HepG2 (cell line): ENCODE measurements around the gene GATA5. TPM values are rescaled to one million over a fixed set of nuclear protein-coding genes. Genes with fewer than 3 reads are reported as not detected.

Experiments
- CHD2 ChIP-seq: IDR thresholded peaks from 2 replicates; pipeline ENCODE4 v1.6.1; 2011; ENCODE audit warnings: low read depth, low read length, improper control_type of control experiment
- GABPB1 ChIP-seq: IDR thresholded peaks from 2 replicates; pipeline ENCODE4 v1.6.1; 2016; ENCODE audit warnings: mild to moderate bottlenecking, missing genetic modification reagents, moderate library complexity, missing compliant biosample characterization
- MAZ ChIP-seq, 2 experiments: sonication (generic) in 1 of 2; formaldehyde crosslinking in 1 of 2; IDR thresholded peaks; 2 replicates each; pipeline versions ENCODE4 v1.5.0 to v1.6.1; 2012 to 2020; ENCODE audit warnings: low read depth in 2 of 2, mild to moderate bottlenecking in 2 of 2, borderline replicate concordance in 1 of 2, improper control_type of control experiment in 1 of 2, low read length in 1 of 2, missing genetic modification reagents in 1 of 2, moderate library complexity in 1 of 2
- RERE ChIP-seq: IDR thresholded peaks from 2 replicates; pipeline ENCODE4 v1.6.1; 2016; ENCODE audit warnings: low read depth, missing genetic modification reagents, missing compliant biosample characterization
- RFXAP ChIP-seq: sonication (generic); formaldehyde crosslinking; IDR thresholded peaks from 2 replicates; pipeline ENCODE4 v1.4.0; 2020; ENCODE audit warnings: missing genetic modification reagents, borderline replicate concordance
- SMAD1 ChIP-seq: sonication (generic); formaldehyde crosslinking; IDR thresholded peaks from 2 replicates; pipeline ENCODE4 v1.4.0; 2020; ENCODE audit warnings: missing genetic modification reagents, low read depth, mild to moderate bottlenecking, borderline replicate concordance
- SP4 ChIP-seq: sonication (generic); formaldehyde crosslinking; IDR thresholded peaks from 2 replicates; pipeline ENCODE4 v1.8.1; 2023; ENCODE audit warnings: mild to moderate bottlenecking, missing genetic modification reagents
- TRAFD1 ChIP-seq: sonication (generic); formaldehyde crosslinking; IDR thresholded peaks from 2 replicates; pipeline ENCODE4 v1.5.1; 2020; ENCODE audit warnings: missing genetic modification reagents, mild to moderate bottlenecking, borderline replicate concordance
- ZBTB3 ChIP-seq: sonication (generic); formaldehyde crosslinking; IDR thresholded peaks from 2 replicates; pipeline ENCODE4 v1.4.0; 2020; ENCODE audit warnings: low read depth, mild to moderate bottlenecking, moderate library complexity, missing genetic modification reagents, borderline replicate concordance
- ZC3H13 ChIP-seq: sonication (generic); formaldehyde crosslinking; IDR thresholded peaks from 2 replicates; pipeline ENCODE4 v1.8.1; 2023; ENCODE audit warnings: mild to moderate bottlenecking, missing genetic modification reagents, moderate library complexity
- ZNF329 ChIP-seq: sonication (generic); formaldehyde crosslinking; IDR thresholded peaks from 2 replicates; pipeline ENCODE4 v1.9.0; 2021; ENCODE audit warnings: low read depth, mild to moderate bottlenecking, missing genetic modification reagents
- ZNF407 ChIP-seq: sonication (generic); formaldehyde crosslinking; IDR thresholded peaks from one replicate; pipeline ENCODE4 v1.5.1; 2020; ENCODE audit warnings: mild to moderate bottlenecking, missing genetic modification reagents; ENCODE audit errors: not compliant biosample characterization
- polyA plus RNA-seq, 8 experiments: library from polyadenylated mRNA; depleted of rRNA in 3 of 8; stranded (reverse) in 7 of 8; unstranded in 1 of 8; fragments of >200 nt; fragmentation: Illumina TruSeq in 4 of 8; extraction: Trizol in 4 of 8; gene quantifications; 2 replicates each; pipeline versions ENCODE4 v1.2.1 to v1.2.3, GENCODE V29; 2011 to 2016; ENCODE audit warnings: low read depth in 4 of 8, missing spikeins in 1 of 8, mixed read lengths in 1 of 8; ENCODE audit not compliant: insufficient read depth in 1 of 8
- total RNA-seq, 5 experiments: library from RNA; depleted of rRNA; stranded (reverse); fragments of >200 nt; fragmentation: Illumina TruSeq; extraction: Trizol; gene quantifications; 2 replicates each; pipeline ENCODE4 v1.2.3, GENCODE V29; 2016; ENCODE audit warnings: low read depth in 1 of 5

Gene GATA5
- total and polyA plus RNA-seq, 2 of the 13 experiments (the other 11 are each of a cell fraction or from before 2014, with no cell fraction given), result 0.12 to 0.20 TPM

- TF ChIP-seq ZNF407 (CRISPR knock-in tag), result peak; percentile 63
- no peak for TF ChIP-seq ZNF329 (CRISPR knock-in tag)
- peak; percentile 77; the same call in 1 of the 2 replicates for TF ChIP-seq ZC3H13 (CRISPR knock-in tag)
- peak; percentile 97 for TF ChIP-seq MAZ (IDR thresholded peaks at IDR 0.05; ENCODE audit: borderline replicate concordance, low read depth, low read length)
- TF ChIP-seq MAZ (CRISPR knock-in tag; IDR thresholded peaks at IDR 0.05; ENCODE audit: low read depth), result peak; percentile 82; the same call in 1 of the 2 replicates
- TF ChIP-seq TRAFD1, result 0 out of 2 replicates have a peak, but pooled peaks have one; percentile 54
- no peak for TF ChIP-seq RERE
- TF ChIP-seq GABPB1 (CRISPR knock-in tag), result peak; percentile 42; the same call in 1 of the 2 replicates
- TF ChIP-seq SP4 (CRISPR knock-in tag), result peak; percentile 55; the same call in 1 of the 2 replicates
- no peak for TF ChIP-seq RFXAP (CRISPR knock-in tag)
- peak; percentile 90; the same call in 1 of the 2 replicates for TF ChIP-seq SMAD1 (CRISPR knock-in tag)
- TF ChIP-seq ZBTB3 (CRISPR knock-in tag), result no peak
- no peak for TF ChIP-seq CHD2
Measured at GRCh38 chr20:62500237-62500864, 24.6 kb upstream of the GATA5 start (continued).
